Effector memory CD4-positive, alpha-beta T cell (primary cell): ENCODE measurements around the gene GCLC.
"Not testable (repeated sequence)": the region's sequence is repeated elsewhere in the genome, so short reads cannot be mapped to it uniquely, and the experiment has no call there.

Experiments used
- DNase-seq, 3 donors: peaks; one replicate each; pipeline ENCODE4 v3.0.0-alpha.2; 2020
- H3K27ac ChIP-seq: 2 replicates; pipeline ENCODE4 v1.7.0; 2013; ENCODE audit warnings: mild to moderate bottlenecking, low read length, moderate library complexity; ENCODE audit not compliant: insufficient read depth, poor library complexity, severe bottlenecking
- H3K27me3 ChIP-seq: replicated peaks from 2 replicates; pipeline ENCODE4 v1.7.0; 2013; ENCODE audit warnings: mild to moderate bottlenecking, low read length; ENCODE audit not compliant: insufficient read depth, control insufficient read depth, poor library complexity, severe bottlenecking
- H3K36me3 ChIP-seq: 2 replicates; pipeline ENCODE4 v1.7.0; 2013; ENCODE audit warnings: mild to moderate bottlenecking, low read length, moderate library complexity; ENCODE audit not compliant: control insufficient read depth, insufficient read depth
- H3K4me1 ChIP-seq: 2 replicates; pipeline ENCODE4 v1.7.0; 2013; ENCODE audit warnings: low read length, mild to moderate bottlenecking; ENCODE audit not compliant: control insufficient read depth, insufficient read depth, poor library complexity, severe bottlenecking
- H3K4me3 ChIP-seq: 2 replicates; pipeline ENCODE4 v1.7.0; 2013; ENCODE audit warnings: low read length, low read depth, mild to moderate bottlenecking; ENCODE audit not compliant: insufficient read depth, poor library complexity, severe bottlenecking
- H3K9me3 ChIP-seq: 2 replicates; pipeline ENCODE4 v1.7.0; 2013; ENCODE audit warnings: mild to moderate bottlenecking, low read length, moderate library complexity; ENCODE audit not compliant: control insufficient read depth

GCLC gene

GRCh38 chr6:53565886-53566285, 21.0 kb upstream of the GCLC start:
- Histone ChIP-seq H3K4me1 (no peaks in the 10 kb centered on the region), H3K27ac (no peak overlapping the region), H3K4me3 (no peak overlapping the region), H3K27me3 (no peaks in the 10 kb centered on the region), H3K9me3 (no peaks in the 10 kb centered on the region), H3K36me3 (no peaks in the 10 kb centered on the region)
- no peak for DNase-seq

- Histone ChIP-seq H3K36me3 (no peaks in the 10 kb centered on the region), H3K4me1 (no peaks in the 10 kb centered on the region), H3K27me3 (no peaks in the 10 kb centered on the region), H3K9me3 (no peaks in the 10 kb centered on the region), H3K4me3 (no peak overlapping the region), H3K27ac (no peak overlapping the region)
- no peak for DNase-seq
Measured at GRCh38 chr6:53564401-53565065, 19.6 kb upstream of the GCLC start.

GRCh38 chr6:53556986-53557715, 12.2 kb upstream of the GCLC start:
- no peaks in the 10 kb centered on the region for H3K27me3 ChIP-seq
- DNase-seq = no peak
- H3K27ac ChIP-seq = no peak overlapping the region
- H3K9me3 ChIP-seq = no peaks in the 10 kb centered on the region
- no peak overlapping the region for H3K4me3 ChIP-seq
- no peaks in the 10 kb centered on the region for H3K4me1 ChIP-seq
- no peaks in the 10 kb centered on the region for H3K36me3 ChIP-seq

GRCh38 chr6:53553600-53553999, 8.7 kb upstream of the GCLC start:
- H3K27ac ChIP-seq, H3K9me3 ChIP-seq, H3K4me1 ChIP-seq, H3K36me3 ChIP-seq, H3K4me3 ChIP-seq, DNase-seq, H3K27me3 ChIP-seq: not testable (repeated sequence)

GRCh38 chr6:53551681-53552080, 6.8 kb upstream of the GCLC start:
- H3K27me3 ChIP-seq, H3K4me3 ChIP-seq, DNase-seq, H3K36me3 ChIP-seq, H3K9me3 ChIP-seq, H3K27ac ChIP-seq: not testable (repeated sequence)
- peaks cover 12% of the 10 kb centered on the region for H3K4me1 ChIP-seq

- Histone ChIP-seq H3K4me3 (peak overlapping the region; percentile 53), H3K9me3 (no peaks in the 10 kb centered on the region), H3K4me1 (peaks cover 17% of the 10 kb centered on the region), H3K36me3 (no peaks in the 10 kb centered on the region), H3K27ac (peak overlapping the region; percentile 40), H3K27me3 (no peaks in the 10 kb centered on the region)
- peak; percentile 87 to 91 (median 88) for DNase-seq
Measured at GRCh38 chr6:53547811-53548496, 3.1 kb upstream of the GCLC start.

GRCh38 chr6:53547166-53547810, 2.4 kb upstream of the GCLC start:
- Histone ChIP-seq H3K4me3 (peak overlapping the region; percentile 53), H3K9me3 (no peaks in the 10 kb centered on the region), H3K27ac (peak overlapping the region; percentile 40)

GRCh38 chr6:53546281-53546680, 1.4 kb upstream of the GCLC start:
- Histone ChIP-seq H3K4me3 (no peak overlapping the region), H3K4me1 (peaks cover 17% of the 10 kb centered on the region)
- no peak for DNase-seq

More at GRCh38 chr6:53547166-53547810, 2.4 kb upstream of the GCLC start:
- no peak for DNase-seq
- Histone ChIP-seq H3K36me3 (no peaks in the 10 kb centered on the region), H3K4me1 (peaks cover 17% of the 10 kb centered on the region), H3K27me3 (no peaks in the 10 kb centered on the region)

GRCh38 chr6:53544217-53544469, 758 bp downstream of the GCLC start:
- peaks cover 17% of the 10 kb centered on the region for H3K4me1 ChIP-seq
- no peaks in the 10 kb centered on the region for H3K9me3 ChIP-seq
- no peaks in the 10 kb centered on the region for H3K36me3 ChIP-seq
- peak overlapping the region; percentile 75 for H3K4me3 ChIP-seq
- H3K27ac ChIP-seq = peak overlapping the region; percentile 59
- DNase-seq = no peak
- no peaks in the 10 kb centered on the region for H3K27me3 ChIP-seq

More at GRCh38 chr6:53546281-53546680, 1.4 kb upstream of the GCLC start:
- Histone ChIP-seq H3K27ac (no peak overlapping the region), H3K9me3 (no peaks in the 10 kb centered on the region), H3K36me3 (no peaks in the 10 kb centered on the region), H3K27me3 (no peaks in the 10 kb centered on the region)
